HTR-8/SVneo (cell line): Measurements from ENCODE around the gene KLK6.

Source experiments
- DNase-seq: peaks from one replicate; pipeline ENCODE4 v3.0.0; 2011; ENCODE audit warnings: low spot score, mixed read lengths; ENCODE audit not compliant: insufficient read length
- FAIRE-seq: peaks from 2 replicates; lab custom pipeline; 2011; peaks lifted over from hg19 to GRCh38; lab: Jason Lieb, UNC

The KLK6 gene

DNA sequence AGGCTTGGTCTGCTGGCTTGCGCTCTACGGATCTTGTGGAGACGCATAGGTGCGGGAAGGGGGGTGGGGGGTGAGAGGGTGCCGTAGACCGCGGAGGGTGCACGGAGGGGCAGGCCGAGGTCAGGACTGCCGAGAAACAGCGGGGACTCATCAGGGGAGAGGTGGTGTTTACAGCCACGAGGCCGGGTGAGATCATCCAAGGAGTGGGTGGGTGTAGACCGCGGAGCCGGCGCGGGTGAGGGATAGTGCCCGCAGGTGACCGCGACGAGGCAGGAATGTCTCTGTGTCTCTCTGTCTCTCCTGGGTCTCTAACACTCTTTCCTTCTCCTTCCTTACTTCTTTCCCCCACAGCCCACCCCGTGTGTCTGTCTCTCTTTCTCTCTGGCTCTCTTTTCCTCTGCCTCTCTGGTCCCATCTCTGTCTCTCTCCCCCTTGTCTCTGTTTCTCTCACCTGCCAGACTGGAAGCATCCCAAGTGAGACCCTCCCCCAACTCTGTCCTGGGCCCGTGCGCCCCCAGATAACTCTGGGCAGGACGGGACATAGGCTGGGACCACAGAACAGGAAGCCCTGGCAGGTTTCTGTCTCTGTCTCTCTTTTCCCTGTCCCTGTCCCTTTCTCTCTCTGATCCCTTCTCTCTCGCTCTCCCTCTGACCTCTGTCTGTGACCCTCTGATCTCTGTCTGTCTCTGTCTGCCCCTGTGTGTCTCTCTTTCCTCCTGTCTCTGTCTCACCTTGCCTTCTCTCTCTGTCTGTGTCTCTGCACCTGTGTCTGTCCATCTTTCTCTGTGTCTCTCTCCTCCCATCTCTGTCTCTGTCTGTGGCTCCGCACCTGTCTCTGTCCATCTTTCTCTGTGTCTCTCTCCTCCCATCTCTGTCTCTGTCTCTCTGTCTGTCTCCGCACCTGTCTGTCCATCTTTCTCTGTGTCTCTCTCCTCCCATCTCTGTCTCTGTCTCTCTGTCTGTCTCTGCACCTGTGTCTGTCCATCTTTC lies 56.4 kb downstream of the KLK6 start:
- no peak for DNase-seq
- FAIRE-seq: no peak

DNA sequence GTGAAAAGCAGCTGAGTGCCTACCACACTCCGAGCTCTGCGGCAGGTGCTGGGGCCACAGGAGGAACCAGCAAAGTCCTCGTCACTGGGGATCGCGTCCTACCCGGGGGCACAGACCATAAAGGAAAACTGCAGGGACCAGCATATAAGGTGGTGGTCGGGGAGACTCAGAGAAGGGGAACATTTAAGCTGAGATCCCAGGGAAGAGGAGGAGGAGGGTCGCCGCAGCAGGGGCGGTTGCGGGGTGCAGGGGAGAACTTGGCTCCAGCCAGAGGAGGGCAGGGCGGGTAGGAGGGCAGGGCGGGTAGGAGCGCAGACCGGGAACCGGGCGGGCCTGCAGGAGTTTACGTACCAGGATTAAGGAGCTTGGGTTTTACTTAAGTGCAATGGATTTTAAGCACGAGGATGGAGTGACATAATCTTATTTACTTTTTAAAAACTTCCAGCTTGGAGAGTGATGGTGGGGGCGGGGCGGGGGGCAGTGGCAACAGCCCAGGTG lies 57.2 kb downstream of the KLK6 start:
- DNase-seq (no peak), FAIRE-seq (no peak)

DNA sequence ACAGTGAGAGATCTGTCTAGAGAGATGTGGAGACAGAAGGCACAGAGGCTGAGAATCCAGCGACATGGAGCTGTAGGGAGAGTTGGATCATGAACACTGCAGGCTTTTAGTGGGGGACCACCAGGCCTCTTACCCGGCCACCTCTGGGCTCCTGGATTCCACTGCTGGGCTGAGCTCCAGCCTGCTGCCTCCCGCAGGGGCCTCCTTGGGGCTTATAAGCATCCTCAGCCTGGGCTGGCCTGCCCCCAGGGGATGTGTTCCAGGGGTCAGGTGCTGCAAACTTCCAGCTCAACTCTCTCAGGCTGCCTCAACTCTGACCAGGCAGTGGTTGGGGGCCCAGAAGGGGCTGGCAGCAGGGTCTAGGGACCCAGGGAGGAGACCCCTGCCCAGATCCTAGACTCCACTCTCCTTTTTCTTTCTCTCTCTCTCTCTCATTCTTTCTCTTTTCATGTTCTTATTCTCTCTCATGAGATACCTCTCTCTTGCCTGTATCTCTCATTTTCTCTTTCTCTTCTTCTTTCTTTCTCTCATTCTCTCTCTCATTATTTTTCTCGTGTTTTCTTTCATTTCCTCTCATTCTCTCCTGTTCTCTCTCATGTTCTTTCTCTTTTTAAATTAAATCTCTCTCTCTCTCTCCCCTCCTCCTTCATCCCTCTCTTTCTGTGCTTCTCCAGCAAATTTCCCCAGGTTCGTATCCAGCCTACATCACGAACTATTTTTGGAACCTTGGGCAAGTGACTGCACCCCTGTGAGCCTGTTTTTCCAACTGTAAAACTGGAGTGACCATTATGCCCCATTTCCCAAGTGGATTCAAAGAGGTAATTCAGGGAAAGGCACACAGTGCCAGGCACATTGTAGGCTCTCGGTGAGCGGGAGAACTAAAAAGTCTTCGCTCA lies 57.9 kb downstream of the KLK6 start, which contains the start of gene KLK4:
Gene KLK4, minus strand, starts transcription at position 190 of the 896 bp plus-strand sequence. CDS start 657 bp downstream, outside the sequence.
- FAIRE-seq (no peak), DNase-seq (no peak)

DNA sequence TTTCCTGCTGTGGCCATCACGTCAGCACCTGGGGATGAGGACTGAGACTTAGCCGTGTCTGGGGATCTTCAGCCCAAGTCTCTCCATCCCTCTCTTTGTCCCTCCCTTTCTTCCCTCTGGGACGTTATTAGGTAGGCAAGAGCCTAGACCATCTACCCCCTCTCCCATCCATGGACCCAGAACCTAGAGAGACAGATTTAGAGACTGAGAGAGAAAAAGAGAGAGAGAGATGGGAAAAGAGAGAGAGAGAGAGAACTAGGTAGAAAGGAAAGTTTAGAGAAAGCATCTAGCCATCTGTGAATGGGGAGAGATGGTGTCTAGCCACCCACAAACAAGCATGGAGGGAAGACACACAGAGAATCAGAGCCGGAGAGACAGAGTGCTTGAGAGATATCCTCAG lies 58.7 kb downstream of the KLK6 start:
- FAIRE-seq (no peak), DNase-seq (no peak)

DNA sequence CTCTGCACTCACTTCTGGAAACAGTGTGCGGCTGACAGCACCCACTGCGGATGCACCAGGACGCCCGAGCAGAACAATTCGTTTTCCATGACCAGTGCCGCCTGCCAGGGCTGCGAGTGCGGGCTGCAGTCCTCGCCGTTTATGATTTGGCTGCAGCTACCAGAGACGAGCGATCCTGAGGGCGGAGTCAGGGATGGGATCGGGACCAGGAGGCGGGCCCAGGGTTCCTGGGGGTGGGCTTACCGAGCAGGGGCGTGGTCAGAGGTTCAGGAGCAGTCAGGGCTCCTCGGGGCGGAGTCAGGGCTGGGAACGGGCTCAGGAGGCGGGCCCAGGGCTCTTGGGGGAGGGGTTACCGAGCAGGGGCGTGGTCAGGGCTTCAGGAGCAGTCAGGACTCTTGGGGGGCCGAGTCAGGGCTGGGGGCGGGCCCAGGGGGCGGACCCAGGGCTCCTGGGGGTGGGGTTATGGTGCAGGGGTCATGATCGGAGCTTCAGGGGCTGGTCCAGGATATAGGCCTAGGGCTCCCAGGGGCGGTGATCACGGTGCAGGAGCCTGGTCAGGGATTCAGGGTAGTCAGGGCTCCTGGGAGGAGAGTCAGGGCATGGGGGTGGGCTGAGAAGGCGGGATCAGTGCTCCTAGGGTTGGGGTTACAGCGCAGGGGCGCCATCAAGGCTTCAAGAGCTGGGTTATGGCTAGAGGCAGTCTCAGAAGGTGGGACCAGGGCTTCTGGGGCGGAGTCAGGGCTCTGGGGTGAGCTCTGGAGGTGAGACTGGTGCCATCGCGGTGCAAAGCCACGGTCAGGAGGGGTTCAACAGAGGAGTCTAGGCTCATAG lies 59.9 kb downstream of the KLK6 start:
- no peak for DNase-seq
- no peak for FAIRE-seq
